Ovary (tissue), 3 donors: ENCODE measurements around the gene PRSS21.

ENCODE experiments used
- POLR2A ChIP-seq: fragments of 450-650 bp; IDR thresholded peaks from one replicate; pipeline ENCODE4 v1.6.1; 2017; ENCODE audit warnings: antibody characterized with exemption, mild to moderate bottlenecking, moderate library complexity
- TF ChIP-seq, protein P1 (sequence below), 3 donors: fragments of 450-650 bp in 2 of 3; fragments of 200-600 bp in 1 of 3; IDR thresholded peaks; one replicate each; pipeline versions ENCODE4 v1.5.1 to v1.8.0; 2016 to 2022; ENCODE audit warnings: antibody characterized with exemption in 3 of 3, mild to moderate bottlenecking in 1 of 3
- donor health status: DM: no; HTN: no; CAD: no.

DNA sequence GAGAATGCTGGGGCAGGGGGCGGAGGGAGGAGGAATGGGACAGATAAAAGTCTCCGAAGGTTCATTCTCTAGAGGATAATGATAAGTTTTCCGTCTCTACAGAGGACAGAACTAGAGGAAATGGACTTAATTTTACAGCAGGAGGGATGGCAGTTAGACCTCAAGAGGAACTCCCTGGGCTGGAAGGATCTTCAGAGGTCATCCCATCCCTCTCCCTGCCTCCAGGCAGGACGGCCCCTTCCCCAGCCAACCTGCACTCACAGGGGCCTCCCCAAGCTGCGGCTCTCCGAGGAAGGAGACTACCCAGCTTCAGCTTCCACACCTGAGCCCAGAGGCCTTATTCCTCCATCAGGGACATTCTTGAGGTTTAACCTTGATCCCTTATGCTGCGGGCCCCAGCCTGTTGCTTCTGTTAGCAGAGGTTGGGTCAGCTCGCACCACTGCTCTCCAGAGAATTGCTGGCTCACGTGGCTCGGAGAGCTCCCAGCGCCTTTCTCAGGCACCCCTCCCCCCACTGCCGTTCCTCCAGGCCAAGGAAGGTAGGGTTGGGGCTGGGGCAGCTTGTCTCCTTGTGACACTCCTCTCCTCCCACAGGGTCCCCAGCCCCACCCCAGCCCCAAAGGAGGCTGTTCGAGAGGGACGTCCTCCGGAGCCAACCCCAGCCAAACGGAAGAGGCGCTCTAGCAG lies 48.5 kb upstream of the PRSS21 start:
- TF ChIP-seq, protein P1, sequence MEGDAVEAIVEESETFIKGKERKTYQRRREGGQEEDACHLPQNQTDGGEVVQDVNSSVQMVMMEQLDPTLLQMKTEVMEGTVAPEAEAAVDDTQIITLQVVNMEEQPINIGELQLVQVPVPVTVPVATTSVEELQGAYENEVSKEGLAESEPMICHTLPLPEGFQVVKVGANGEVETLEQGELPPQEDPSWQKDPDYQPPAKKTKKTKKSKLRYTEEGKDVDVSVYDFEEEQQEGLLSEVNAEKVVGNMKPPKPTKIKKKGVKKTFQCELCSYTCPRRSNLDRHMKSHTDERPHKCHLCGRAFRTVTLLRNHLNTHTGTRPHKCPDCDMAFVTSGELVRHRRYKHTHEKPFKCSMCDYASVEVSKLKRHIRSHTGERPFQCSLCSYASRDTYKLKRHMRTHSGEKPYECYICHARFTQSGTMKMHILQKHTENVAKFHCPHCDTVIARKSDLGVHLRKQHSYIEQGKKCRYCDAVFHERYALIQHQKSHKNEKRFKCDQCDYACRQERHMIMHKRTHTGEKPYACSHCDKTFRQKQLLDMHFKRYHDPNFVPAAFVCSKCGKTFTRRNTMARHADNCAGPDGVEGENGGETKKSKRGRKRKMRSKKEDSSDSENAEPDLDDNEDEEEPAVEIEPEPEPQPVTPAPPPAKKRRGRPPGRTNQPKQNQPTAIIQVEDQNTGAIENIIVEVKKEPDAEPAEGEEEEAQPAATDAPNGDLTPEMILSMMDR (IDR thresholded peaks at IDR 0.05) = no peak
- TF ChIP-seq POLR2A = no peak
